ENCODE results near the gene ZNF625.

Gene ZNF625

DNA sequence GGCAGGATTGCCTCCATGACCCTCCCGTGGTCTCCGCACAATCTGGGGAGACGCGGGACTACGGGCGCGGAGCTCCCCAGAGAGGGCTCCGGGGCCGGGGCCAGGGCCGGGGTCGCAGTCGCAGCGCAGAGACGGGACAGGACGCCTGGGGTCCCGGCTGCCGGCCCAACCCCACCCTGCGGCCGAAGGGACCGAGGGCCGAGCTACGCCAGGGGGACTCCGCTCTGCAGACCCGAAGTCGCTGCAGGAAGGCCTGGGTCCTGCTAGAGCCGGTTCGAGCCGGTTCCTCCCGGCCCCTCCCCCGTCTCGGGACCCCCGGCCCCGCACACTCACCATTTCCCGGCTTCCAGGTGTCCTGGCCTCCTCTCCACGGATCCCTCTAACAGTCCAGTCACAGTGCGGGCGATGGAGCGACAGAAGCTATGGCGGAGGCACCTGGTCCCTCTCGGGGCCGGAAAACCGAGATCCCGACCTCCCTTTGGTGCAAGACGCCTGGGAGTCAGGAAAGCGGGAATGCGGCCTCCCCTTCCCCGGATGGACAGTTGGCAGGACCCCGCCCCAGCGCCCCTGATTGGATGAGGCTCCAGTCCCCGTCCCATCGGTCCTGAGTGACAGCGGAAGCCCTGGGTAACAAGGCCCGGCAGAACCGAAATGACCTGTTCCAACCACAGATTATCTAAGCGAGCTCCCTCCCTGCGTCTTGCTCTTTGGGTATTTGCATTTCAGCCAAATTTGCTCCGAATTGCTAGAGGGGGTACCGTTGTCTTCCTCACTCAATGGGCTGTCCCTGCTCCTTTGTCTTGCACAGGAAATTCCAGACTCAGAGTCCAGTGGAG is at the start of gene ZNF625:
TSS of gene ZNF625 (minus strand) at position 512 of the 836 bp plus-strand sequence. CDS start at position 336, 176 bp downstream.
- no peak for DNase-seq (ENCODE audit: low read depth in 2 of 2)

DNA sequence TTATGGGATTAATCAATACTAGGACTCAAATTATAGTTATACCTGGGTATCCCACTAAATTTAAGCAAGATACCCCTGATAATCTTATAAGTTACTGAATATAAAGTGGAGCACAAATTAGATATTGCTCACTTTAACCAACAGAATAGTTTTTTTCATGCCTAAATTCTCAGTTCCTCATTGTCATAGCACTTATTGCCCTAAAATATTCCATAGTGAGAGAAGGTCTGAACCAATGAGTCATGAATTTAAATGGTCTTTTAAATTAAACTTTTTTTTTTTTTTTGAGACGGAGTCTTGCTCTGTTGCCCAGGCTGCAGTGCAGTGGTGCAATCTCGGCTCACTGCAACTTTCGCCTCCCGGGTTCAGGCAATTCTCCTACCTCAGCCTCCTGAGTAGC is 48.8 kb upstream of the ZNF625 start:
- DNase-seq (ENCODE audit: low read depth in 2 of 2) = no peak

DNA sequence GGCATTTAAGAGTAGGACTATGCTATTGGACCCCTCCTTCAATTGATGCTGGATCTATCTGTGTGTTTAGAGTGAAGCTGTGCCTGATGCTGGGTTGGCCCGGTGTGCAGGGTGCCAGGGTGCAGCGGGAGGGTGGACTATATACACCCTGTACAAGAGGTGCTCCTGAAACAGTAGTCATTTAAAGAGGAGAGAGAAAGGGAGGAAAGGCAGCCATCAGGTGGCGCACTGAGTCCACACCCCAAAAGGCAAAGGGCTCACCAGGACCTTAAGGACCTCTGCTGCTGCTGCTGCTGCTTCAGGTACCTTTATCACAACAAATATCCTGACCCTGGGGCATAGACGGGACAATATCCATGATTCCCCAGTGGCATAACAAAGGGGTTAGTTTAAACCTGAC is 45.7 kb upstream of the ZNF625 start:
- DNase-seq (ENCODE audit: low read depth in 2 of 2) = peak; percentile 13 to 20

DNA sequence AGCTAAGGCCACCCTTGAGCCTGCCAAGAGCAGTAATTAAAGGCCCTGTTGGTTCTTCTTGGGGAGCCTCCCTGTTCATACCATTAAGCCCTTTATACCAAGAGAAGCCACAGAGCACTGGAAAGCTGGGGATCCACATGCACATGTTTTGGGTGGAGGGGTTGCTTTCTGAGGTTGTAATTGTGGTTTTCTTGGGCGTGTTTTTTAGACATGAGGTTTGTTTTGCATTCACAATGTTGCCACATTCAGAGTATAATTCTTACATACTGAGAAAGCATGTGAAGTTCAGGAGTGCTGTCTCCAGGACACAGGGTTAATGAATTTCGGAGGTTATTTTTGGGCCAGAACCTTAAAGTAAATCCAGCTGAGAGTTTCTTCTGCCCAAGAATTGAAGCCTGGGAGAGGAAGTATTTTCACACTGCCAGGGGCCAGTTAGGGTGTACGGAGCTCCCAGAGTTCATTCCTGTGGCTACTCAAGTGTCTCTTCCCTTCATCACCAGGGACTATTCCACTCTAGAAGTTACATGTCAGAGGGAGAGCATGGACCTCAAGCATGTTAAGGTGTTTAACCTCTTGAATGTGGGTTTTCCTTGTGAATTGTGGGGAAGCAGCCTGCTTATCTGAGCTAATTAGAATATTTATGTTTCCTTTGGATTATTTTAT is 43.4 kb upstream of the ZNF625 start:
- no peak for DNase-seq (ENCODE audit: low read depth in 2 of 2)

DNA sequence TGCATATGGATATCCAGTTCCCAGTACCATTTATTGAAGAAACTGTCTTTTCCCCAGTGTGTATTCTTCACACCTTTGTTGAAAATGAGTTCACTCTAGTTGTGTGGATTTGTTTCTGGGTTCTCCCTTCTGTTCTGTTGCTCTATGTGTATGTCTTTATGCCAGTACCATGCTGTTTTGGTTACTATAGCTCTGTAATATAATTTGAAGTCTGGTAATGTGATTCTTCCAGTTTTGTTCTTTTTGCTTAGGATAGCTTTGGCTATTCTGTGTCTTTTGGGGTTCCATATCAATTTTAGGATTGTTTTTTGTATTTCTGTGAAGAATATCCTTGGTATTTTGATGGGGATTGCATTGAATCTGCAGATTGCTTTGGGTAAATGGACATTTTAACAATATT is 41.6 kb upstream of the ZNF625 start:
- no peak for DNase-seq (ENCODE audit: low read depth in 2 of 2)

DNA sequence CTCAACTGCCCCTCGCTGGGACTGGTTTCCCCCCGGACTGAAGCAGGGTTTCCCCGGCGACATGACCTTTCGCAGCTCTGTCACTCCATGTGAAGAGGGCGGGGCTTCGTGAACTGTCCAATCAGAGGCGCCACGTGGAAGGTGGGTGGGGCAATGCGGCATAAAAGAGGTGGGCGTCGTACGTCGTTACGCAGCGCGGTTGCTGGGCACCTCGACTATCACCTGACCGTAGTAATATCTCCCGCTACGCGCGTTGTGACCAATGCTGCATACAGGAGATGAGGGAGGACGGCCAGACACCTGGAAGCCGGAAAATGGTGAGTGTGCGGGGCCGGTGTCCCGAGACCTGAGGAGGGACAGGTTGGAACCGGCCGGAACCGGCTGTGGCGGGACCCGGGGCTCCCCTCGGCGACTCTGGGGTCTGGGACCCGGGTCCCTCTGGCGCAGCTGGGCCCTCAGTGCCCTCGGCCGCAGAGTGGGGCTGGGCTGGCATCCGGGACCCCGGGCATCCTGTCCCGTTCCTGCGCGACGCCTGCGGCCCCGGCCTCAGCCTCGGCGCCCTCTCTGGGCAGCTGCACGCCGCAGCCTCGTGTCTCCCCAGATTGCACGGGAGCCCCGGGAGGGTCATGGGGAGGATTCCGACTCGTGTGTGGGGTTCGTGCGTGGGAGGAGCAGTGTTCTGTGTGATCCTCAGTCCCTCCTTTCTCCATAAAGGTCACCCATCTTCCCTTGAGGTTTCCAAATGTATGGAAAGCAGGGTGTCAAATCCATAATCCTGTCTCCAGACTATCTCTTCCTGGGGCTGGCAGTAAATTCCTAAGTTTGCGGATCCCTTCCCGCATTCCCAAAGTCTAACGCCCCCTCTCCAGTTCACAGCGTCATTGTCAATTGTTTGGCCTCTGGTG is 38.5 kb upstream of the ZNF625 start:
- peak; percentile 54 to 64 for DNase-seq (ENCODE audit: low read depth in 2 of 2)

DNA sequence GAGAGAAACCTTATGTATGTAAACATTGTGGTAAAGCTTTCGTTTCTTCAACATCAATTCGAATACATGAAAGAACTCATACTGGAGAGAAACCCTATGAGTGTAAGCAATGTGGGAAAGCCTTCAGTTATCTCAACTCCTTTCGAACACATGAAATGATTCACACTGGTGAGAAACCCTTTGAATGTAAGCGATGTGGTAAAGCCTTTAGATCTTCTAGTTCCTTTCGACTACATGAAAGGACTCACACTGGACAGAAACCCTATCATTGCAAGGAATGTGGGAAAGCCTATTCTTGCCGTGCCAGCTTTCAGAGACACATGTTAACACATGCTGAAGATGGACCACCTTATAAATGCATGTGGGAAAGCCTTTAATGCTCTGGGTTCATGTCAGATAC is 31.1 kb upstream of the ZNF625 start:
- no peak for DNase-seq (ENCODE audit: low read depth in 2 of 2)

DNA sequence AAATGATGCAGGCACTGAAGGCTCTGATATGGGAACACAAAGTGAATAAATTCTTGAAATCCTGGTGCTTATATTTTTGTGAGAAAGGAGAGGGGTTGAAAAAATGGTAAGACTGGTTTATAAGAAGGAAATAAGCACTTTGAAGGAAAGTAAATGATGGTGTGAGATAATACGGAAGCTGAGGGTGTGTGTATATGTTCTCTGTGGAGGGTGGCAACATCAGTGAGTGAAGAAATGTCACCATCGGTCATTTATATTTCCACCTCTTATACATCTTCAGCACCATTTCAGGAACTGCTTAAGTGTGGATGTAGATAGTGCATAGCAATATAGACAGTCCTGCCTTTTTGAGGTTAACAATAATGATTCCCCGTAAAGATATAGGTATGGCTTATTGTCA is 23.8 kb upstream of the ZNF625 start:
- DNase-seq (ENCODE audit: low read depth in 2 of 2) = no peak

DNA sequence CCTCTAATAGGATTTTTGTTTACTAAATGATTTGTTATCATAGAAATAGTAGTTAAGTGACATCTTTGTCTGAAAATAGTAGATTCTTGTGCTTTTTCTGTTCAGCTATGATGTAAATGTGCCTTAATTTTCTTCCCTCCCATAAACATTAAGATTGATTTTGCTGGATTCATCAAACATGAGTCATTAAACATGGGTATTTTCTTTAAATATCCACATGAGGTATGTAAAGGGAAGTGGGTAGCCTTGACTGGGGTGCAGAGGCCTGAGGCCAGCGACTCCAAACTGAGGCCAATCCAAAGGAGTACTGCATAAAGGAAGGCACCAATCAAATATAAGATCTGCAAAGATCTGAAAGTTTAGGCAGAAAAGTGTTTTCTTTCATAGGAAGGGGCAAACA is 10.1 kb upstream of the ZNF625 start:
- no peak for DNase-seq (ENCODE audit: low read depth in 2 of 2)

DNA sequence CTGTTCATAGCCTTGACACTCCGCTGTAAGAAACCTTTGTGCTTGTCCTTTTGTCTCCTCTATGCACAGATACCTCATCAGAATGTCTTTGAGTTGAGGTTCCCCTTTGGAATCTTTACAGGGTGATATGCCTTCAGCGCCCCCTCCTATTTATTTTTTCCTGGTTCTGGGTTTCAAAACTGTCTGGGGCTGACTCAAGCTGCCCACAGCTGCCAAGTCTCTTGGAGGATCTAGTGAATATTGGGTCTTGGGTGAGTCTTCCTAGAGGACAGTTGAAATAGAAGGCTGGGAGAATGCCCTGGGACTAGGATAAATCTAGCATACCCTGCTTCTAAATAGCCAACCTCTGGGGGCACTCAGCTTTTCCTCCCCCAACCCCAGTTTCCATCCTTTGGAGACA is 7.3 kb upstream of the ZNF625 start:
- no peak for DNase-seq (ENCODE audit: low read depth in 2 of 2)

DNA sequence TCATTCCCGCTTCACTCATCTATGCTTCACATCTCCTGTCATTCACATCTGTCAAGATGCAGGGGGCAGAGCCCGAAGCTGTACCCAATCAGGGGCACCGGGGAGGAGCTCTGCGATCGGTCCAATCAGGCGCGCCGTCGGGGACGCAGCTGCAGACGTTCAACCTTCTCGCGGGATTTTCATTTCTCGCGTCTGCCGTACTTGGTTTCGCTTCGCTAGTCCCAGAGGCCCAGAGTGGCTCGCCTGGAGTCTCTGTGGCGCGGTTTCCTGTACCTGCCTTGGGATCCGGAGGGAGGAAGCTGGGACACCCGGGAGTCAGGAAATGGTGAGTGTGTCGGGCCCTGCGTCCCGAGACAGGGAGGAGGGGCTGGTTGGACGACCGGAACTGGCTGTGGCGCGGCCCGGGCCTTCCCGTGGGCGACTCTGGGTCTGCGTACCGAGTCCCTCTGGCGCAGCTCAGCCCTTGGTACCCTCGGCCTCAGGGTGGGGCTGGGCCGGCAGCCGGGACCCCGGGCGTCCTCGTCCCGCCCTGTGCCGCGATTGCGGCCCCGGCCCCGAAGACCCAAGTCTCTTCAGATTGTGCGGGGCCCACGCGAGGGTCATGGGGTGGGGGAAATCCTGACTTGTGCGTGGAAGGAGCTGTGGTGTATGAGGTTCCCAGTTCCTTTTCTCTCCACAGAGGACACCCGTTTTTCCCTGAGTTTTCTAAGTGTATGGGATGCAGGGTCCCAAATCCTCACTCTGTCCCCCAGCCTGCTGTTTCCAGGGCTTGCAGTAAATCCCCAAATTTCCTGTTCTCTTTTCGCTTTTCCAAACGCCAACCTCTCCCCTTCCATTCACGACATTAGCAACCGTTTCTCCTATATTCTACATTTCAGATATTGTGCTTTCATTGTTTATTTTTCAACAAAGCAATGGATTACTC is 6.6 kb upstream of the ZNF625 start, which contains the start of gene ZNF136:
TSS of gene ZNF136 (plus strand) at position 215 of the 925 bp plus-strand sequence. CDS start at position 323, 108 bp downstream.
- DNase-seq (ENCODE audit: low read depth in 2 of 2) = peak; percentile 79 to 90

DNA sequence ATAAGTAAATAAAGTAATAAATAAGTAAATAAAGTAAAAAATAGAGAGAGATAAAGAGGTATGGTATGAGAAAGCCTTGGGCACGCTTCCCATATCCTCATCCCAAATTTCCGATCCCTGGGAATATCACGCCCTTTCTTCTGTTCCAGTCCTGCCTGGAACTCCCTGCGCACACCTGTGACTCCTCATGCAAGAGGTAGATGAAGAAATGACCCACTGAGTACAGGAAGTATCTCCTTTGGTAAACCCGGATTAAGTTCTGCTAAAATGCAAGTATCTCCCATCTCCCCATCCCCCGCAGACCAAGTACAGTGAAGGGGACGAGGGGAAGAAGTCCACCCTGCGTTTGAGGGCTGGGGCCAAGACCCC is 6.0 kb upstream of the ZNF625 start:
- DNase-seq (ENCODE audit: low read depth in 2 of 2) = no peak

DNA sequence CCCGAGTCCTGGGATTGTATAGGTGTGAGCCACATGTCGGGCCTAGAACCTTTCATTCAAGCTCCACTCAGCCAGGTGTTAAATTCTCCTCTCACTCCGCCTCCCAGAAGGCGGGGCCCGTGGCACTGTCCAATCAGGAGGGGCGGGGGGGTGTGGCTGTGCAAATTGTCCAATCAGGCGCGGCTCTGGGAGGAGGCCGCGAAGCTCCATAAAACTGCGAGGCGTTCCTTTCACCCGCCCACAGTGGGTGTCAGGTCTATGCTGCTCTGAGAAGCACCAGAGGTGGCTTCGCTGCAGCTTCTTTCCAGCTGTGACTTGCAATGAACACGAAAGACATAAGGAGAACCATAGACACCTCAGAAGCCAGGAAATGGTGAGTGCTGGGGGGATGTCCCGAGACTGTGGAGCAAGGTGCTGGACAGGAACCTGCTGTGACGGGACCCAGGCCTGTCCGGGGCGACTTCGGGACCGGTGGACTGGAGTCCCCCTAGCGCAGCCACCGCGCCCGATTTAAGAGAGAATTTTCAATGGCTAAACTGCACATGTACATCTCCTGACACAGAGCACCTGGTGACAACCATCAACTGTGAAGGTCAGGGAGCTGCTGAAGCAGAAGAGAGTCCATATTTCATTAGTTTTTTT is 3.4 kb upstream of the ZNF625 start:
- no peak for DNase-seq (ENCODE audit: low read depth in 2 of 2)

DNA sequence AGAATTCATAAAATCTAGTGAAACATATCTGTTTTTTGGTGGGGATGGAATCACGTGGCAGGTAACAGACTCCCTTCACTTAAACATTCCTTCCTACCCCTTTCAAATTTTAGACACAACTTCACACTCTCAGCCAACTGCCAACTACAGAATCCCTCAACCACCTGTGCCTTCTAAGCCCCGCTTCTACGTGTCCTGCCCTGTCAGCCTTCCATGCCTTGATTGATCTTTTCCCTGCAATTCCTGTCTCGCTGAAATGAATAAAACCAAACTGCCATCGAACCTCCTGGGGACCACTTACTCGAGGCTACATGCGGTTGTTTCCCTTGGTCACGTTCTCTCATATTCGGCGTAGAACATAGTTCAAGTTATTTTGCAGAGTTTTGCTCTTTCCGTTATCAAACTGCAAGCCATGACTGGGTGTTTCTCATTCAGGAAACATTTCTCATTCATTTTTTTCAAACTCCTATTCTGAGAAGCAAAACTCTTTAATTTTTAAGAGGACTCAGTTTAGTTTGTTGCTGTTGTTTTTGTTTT is 1.1 kb downstream of the ZNF625 start:
- no peak for DNase-seq (ENCODE audit: low read depth in 2 of 2)

DNA sequence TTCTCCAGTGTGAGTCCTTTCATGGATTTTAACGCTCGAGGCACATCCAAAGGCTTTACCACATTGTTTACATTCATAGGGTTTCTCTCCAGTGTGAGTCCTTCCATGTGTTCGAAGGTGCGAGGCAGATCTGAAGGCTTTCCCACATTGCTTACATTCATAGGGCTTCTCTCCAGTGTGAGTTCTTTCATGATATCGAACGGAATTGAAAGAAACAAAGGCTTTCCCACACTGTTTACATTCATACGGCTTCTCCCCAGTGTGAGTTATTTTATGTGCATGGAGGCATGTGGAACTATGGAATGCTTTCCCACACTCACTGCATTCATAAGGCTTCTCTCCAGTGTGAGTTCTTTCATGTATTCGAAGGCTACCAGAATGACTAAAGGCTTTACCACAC is 11.2 kb downstream of the ZNF625 start:
- no peak for DNase-seq (ENCODE audit: low read depth in 2 of 2)

DNA sequence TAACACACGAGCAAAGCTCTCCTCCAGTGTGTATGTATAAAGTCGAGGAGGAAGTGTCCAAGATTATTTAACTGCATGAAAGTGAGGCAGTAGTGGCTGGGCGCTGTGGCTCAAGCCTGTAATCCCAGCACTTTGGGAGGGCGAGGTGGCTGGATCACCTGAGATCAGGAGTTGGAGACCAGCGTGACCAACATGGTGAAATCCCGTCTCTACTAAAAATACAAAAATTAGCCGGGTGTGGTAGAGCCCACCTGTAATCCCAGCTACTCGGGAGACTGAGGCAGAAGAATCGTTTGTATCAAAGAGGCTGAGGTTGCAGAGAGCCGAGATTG is 15.2 kb downstream of the ZNF625 start:
- DNase-seq (ENCODE audit: low read depth in 2 of 2) = no peak

DNA sequence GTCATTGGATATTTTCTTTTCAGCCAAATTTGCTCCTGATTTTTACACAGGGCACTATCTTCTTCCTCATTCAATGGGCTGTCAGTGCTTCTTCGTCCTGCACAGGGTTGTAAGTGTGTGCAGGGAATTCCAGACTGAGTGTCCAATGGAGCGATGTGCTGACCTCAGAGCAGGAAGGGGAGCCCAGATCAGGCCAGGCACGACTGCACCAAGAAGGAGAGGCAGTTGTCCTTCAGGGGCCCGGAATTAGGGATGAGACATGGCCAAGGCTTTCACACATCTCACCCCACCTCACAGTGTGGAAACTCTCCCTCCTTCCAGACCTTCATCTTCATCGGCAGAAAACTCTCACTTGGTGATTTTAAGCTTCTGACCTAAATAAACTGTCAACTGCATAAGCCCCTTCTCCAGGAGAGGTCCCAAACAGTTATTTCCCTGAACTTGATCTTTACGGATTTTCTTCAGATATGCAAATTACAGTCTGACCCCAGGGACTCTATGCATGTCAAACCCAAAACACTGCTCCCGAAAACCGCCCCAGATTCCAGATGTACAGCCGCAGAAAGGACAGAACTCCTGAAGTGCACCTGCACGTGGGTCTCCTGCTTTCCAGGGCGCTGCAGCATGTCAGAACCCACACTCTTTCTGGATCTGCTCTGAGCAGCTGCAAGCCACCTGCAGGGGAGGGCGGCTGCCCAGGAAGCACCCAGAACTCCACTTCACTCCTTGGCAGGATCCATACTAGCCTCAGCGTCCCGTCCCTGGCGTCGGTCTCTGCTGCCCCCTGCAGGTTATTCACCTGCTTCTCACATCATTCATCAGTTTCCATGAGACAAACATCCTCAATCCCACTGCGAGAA is 15.8 kb downstream of the ZNF625 start:
- peak; percentile 55 to 67 for DNase-seq (ENCODE audit: low read depth in 2 of 2)

DNA sequence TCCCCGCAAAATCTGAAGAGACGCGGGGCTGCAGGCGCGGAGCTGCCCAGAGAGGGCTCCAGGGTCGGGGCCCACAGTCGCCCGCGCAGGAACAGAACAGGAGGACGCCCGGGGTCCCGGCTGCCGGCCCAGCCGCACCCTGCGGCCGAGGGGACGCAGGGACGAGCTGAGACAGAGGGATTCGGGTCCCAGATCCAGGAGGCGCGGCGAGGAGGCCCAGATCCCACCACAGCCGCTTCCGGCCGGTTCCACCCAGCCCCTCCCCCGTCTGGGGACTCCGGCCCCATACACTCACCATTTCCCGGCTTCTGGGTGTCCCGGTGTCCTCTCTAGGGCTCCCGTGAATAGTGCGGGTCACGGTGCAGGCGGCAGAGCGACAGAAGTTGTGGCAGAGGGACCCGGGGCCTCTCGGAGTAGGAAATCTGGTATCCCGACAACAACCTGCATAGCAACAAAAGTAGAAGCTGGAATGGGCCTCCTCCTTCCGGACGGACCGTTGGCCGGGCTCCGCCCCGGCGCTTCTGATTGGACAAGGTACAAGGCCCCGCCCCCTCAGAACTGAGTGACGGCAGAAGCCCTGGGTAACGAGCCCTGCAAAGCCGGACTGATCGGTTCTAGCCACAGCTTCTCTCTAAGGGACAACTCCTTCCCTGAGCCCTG is 16.5 kb downstream of the ZNF625 start, which contains the start of gene ZNF20:
TSS of gene ZNF20 (minus strand) at position 466 of the 660 bp plus-strand sequence. CDS start at position 298, 168 bp downstream.
- peak; percentile 71 to 75 for DNase-seq (ENCODE audit: low read depth in 2 of 2)

DNA sequence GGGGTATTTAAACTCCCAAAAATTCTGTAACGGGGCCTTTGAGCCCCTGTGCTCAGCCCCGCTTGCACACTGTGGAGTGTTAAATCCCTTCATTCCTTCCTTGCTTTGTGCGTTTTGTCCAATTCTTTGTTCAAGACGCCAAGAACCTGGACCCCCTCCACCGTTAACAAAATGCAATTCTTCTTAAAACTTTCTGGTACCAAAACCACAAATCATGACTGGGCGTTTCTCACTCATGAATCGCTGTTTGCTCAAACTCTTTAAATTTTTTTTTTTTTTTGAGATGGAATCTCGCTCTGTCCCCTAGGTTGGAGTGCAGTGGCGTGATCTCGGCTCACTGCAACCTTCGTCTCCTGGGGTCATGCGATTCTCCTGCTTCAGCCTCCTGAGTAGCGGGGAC is 17.3 kb downstream of the ZNF625 start:
- DNase-seq (ENCODE audit: low read depth in 2 of 2) = no peak
